GM19397 (cell line): Measurements from ENCODE around the gene SEZ6L2.
"Not testable (repeated sequence)": the region's sequence is repeated elsewhere in the genome, so short reads cannot be mapped to it uniquely, and the experiment has no call there.

Experiments used
- ATAC-seq: cut with Tn5 transposase; IDR thresholded peaks from one replicate; pipeline ENCODE4 v1.9.1; 2021; ENCODE audit warnings: mild to moderate bottlenecking, moderate library complexity; ENCODE audit not compliant: unreplicated experiment

SEZ6L2 gene

DNA sequence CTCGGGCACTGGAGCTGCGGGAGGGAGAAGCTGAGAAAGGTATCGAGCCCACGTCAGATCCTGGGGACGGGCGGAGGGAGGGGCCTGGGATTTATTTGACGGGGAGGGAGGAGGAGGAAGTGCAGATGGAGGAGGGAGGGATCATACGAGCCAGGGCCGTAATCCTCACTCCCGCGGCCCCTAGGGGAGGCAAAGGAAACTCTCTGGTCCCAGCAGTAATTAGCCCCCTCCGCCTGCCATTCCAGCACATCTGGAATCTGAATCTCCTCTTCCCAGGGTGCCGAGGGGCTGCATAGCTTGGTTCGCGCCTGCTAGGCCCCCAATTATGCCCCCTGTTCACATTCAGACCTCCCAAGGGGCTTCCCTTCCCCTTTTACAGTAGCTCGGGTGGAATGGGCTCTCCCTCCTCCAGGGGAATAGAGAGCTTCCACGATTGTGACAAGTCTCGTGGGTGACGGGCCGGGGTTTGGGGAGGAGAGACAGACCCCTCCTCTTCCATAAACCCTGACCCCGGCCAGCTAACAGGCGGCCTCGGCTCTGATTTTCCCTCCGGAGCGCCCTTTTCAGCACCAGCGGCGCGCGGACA lies at the start of gene SEZ6L2:
Gene SEZ6L2, minus strand, starts transcription at position 35 of the 586 bp plus-strand sequence. CDS start 531 bp downstream, outside the sequence.
- no peak for ATAC-seq

DNA sequence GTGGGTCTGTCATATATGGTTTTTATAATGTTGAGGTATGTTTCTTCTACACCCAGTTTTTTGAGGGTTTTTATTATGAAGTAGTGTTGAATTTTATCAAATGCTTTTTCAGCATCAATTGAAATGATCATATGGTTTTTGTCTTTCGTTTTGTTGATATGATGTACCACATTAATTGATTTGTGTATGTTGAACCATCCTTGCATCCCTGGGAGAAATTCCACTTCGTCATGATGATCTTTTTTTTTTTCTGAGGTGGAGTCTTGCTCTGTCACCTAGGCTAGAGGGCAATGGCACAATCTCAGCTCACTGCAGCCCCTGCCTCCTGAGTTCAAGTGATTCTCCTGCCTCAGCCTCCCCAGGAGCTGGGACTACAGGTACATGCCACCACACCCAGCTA lies 48.5 kb upstream of the SEZ6L2 start:
- ATAC-seq: no peak

DNA sequence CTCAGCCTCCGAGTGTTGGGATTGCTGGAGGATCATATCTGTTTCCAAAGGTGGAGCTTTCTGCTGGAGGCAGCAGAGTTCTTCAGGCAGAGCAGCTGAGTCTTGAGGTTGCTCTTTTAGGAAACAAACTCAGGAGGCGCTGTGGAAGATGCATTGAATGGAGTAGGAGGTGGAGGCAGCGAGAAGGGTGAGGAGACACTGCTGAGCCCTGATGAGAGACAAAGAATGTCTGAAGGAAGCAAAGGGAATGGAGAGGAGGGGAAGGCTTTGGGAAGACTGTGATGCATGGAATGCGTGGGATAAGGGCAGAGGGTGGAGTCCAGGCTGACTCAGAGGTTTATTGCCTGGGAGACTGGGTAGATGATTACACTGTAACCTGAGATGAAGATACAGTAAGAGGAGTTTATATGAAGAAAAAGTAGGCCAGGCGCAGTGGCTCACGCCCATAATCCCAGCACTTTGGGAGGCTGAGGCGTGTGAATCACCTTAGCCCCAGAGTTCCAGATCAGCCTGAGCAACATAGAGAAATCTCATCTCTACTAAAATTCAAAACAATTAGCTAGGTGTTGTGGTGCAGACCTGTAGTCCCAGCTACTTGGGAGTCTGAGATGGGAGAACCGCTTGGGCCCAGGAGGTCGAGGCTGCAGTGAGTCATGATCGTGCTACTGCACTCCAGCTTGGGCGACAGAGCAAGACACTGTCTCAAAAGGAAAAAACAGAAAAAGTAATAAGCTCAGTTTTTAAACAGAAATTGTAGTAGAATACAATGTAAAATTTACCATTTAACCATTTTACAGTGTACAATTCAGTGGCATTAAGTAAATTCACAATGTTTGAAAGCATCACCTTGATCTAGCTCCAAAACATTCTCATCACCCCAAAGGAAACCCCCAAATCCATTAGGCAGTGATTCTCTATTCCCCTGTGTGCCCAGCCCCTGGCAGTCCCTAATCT lies 44.8 kb upstream of the SEZ6L2 start:
- ATAC-seq: no peak

DNA sequence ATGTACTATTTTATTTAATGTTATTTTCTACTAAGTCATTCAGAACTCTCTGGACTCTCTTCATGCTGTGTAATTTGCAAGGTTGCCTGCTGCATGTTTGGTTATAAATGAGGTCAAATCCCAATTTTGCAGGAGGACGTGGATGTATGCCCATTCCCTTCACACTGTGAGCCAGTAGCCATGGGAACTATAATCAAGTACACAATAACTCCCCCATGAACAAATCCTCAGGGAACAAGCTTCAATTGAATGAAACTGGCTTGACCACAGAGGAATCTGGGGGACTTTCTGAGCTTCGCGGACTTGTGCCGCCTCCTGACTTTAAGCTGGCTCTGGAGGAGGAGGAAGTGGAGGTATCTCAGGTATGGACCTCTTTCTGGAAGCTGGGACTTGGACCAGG lies 41.3 kb upstream of the SEZ6L2 start:
- ATAC-seq: no peak

DNA sequence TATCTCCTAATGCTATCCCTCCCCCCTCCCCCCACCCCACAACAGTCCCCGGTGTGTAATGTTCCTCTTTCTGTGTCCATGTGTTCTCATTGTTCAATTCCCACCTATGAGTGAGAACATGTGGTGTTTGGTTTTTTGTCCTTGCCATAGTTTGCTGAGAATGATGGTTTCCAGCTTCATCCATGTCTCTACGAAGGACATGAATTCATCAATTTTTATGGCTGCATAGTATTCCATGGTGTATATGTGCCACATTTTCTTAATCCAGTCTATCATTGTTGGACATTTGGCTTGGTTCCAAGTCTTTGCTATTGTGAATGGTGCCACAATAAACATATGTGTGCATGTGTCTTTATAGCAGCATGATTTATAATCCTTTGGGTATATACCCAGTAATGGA lies 32.4 kb upstream of the SEZ6L2 start:
- not testable (repeated sequence) for ATAC-seq

DNA sequence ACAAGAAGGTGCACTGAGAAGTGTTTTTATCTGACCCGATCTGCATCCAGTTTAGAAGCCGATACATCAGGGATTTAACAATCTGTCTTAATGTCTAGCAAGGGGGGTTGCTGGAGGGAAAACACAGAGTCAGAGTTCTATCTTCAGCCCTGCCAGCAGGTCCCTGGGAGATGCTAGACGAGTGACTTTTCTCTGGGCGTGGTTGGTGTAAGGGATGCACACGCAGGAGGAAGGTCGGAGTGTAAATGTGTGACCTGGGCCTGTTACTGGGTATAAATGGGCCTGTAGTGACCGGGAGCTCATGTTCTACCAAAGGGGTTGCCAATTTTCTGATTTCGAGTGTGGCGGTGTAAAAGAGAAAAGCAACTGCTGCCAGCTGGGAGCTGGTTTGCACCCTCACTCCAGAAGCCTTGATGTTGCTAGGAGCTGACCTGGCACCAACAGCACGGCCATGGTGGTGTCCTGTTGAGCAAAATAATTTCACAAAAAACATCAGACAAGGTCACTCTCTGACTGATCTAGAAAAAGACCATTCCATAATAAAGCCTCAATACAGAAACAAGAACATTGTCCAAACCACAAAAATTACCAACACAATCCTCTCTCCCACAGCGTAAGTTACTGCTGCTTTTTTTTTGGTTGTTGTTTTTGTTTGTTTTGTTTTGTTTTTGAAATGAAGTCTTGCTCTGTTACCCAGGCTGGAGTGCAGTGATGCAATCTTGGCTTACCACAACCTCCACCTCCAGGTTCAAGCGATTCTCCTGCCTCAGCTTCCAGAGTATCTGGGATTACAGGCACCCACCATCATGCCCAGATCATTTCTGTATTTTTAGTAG lies 27.9 kb upstream of the SEZ6L2 start:
- no peak for ATAC-seq

DNA sequence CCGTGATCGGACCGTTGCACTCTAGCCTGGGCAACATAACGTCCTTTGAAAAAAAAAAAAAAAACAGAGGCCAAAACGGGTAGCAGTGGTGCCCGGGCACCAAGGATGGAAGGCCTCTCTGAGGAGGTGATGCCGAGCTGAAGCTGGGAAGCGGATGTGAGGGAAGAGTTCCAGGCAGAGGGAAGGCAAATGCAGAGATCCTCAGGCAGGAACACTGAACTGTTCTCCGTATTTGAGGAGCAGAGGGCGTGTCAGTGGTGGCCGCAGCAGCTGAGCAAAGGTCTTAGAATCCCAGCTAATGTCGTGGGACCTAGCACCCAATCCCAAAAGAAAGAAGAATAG lies 27.3 kb upstream of the SEZ6L2 start:
- ATAC-seq: no peak

DNA sequence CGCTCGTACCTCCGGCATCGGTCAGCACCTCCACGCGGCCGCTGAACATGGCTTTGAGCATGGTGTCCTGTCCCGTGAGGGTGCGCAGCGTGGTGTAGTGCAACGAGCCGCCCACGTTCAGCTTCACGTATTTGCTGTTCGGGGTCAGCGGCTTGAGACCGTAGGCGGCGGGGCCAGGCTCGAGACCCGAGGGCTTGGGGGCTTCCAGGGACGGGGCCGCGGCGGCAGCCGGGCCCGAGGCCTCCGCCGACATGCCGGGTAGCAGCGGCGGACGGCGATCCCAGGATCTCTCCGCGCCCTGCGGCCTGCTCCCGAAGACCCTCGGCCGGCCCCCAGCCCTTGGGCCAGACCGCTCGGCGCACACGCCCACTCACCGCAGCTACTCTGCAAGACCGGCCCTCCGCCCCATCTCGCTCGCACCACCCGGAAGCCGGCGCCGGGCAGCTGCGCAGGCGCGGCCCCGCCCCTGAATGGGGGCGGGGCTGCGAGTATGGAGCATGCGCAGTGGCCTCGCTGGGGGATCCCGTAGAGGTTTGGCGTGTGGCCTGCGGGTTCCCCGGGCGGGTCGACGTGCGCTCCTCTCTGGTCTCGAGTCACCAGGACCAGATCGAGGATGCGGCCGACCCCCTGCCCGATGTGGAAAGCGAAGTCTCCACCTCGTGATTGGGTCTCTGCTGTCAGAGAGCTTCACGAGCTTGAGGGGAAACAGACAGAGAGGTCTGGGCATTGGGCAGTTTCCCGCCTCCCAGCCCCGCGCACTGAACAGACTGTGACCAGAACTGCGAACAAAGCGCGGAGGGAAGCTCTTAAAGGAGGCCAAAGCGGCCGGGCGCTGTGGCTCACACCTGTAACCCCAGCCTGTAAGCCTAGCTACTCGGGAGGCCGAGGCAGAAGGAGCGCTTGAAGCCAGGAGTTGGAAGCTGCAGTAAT lies 26.7 kb upstream of the SEZ6L2 start, which contains the start of gene KCTD13:
Gene KCTD13, minus strand, starts transcription at position 446 of the 930 bp plus-strand sequence. Its CDS starts 193 bp downstream, at position 253.
- peak; percentile 90 for ATAC-seq

DNA sequence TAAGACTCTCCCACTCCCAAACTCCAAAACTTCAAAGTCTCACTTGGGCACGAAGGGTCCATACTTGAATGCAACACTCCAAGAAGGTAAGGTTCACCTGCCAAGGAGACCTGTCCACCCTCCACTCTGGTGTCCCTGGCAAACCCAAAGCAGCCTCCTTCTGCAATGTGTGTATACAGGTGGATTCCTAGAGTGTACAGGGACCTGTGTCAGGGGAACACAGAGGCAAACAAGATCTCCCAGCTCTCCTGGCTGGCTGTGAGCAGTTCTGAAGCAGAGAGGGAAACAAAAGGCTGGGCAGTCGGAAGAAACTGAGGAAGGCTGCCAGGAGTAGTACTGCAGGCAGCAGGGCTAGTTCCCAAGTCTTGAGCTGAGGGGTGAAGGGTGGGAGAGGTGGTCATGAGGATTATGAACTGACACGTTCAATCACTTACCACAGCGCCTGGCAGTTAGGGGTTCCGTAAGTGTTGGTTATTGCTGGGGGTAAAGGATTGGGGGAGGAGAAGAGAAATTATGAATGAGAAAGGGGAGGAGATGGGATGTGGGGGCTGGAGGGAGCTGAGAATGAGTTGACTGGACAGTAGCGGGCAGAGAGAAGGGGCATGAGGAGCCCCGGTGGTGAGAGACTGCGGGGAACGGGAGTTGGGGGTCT lies 25.9 kb upstream of the SEZ6L2 start:
- ATAC-seq: no peak

DNA sequence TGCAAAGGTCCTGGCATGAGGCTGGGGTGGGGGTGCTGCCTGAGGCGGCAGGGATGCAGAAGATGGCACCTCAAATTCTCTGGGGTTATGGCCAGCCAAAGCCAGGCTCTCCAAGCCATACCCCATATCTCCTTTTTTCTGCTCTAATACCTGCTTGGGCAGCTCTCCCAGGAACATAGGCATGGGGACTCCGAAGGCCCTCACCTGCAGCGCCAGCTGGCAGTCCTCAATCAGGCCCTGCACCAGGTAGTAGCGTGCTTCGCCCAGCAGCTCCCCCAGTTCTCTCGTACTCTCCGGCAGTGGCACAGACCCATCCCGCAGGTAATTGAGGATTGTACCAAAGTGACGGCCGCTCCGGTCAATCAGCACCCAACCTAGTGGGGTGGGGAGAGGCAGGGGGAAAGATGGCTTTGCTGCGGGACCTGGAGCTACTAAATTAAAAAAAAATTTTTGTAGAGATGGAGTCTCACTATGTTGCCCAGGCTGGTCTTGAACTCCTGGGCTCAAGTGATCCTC lies 23.7 kb upstream of the SEZ6L2 start:
- ATAC-seq: no peak

DNA sequence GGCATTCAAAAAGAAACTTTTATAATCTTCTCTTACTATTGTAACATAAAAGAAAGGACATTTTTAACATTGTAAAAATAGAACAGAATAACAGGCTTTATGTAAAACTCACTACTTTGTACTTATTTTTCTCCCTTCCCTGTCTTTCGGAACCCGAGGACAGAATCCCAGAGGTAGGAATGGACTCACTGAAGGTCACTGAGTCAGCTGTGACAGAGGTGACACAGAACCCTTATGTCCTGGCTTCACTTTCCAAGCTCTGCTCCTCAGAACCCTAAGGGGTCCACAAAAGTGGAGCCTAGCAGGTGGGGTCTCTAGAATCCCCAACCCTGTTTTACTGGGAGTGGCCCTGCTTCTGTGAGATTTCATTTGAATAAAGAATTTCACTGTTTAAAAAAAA lies 23.0 kb upstream of the SEZ6L2 start:
- no peak for ATAC-seq

DNA sequence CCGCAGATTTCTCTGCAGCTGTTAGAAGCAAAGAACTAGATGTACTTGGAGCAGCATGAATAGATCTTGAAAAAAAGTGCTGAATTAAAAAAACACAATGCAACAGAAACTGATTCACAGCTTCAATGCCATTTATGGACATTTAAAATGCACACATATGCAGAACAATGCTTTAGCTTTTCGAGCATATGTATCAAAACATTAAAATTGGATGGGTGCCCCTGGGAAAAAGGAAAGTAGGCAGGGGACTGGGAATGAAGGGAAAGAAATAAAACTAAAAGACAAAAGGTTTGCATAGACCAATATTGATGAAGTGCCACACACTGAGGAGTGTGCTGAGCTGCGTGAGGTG lies 21.7 kb upstream of the SEZ6L2 start:
- ATAC-seq: no peak

DNA sequence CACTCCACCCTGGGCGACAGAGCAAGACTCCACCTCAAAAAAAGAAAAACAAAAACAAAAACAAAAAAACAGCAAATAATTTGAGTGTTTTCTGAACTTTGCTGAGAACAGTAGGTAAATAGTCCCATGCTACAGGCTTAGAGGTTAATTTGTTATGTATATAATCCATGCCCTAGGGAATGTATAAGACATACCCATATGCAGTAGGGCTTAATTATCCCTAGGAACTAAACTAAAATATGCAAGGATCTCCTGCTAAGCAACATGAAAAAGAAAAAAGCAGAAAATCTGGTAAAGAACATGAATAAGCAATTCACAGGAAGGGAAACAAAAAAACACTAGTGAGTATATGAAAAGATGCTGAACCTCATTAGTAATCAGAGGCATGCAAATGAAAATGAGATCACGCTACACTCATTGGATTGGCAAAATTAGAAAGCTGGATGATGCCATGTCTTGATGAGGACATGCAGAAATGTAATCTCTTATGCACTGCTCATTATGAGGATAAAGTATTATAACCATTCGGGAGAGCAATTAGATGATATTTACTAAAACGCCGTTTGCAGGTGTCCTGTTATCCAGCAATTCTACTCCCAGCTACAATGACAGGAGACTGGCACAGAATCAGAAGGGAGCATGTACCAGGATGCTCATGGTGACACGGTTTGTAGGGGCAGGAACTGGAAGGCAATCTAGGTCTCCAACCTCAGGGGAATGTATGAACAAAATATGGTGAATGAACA lies 21.1 kb upstream of the SEZ6L2 start:
- ATAC-seq: no peak

DNA sequence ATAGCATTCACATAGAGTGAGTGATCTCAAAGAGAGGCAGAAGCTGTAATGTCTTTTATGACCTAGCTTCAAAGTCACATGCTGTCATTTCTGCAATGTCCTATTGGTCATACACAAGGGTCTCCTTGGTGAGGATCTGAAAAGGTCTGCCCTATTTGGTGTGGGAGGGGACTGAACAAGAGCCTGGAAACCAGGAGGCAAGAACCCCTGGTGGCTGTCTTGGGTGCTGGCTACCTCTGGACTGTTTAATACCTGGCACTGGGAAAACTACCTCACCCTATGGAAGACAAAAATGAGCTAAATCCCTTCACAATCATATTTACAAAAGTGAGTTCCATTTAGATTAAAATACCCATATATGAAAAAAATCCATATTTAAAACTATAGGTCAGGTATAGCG lies 17.6 kb upstream of the SEZ6L2 start:
- ATAC-seq: no peak

DNA sequence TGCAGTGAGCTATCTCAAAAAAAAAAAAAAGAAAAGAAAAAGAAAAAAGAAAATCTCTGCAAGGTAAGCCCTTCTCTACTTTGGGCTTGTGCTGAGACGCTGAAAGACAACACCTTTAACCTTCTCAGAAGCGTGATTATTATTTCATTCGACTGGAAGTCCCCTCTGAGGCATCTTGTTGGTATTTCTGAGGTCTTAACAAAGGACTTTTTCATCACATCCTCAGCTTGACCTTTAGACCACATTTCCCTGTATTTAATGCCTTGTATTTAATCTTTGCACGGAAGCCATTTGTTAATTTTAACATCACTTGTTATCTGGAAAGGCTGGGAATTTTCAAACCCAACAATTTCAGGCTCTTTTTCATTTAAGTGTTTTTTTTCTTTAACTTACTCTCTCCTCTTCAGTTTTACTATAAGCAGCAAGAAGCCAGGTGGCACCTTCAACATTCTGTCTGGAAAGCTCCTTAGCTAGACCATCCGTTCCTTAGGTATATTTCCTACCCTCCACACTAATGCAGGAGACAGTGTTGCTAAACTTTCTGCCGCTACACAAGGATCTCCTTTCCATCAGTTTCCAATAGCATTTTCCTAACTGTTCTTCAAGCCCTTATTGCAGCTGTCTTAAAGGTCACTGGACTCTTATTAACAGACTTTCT lies 16.4 kb upstream of the SEZ6L2 start:
- ATAC-seq: no peak

DNA sequence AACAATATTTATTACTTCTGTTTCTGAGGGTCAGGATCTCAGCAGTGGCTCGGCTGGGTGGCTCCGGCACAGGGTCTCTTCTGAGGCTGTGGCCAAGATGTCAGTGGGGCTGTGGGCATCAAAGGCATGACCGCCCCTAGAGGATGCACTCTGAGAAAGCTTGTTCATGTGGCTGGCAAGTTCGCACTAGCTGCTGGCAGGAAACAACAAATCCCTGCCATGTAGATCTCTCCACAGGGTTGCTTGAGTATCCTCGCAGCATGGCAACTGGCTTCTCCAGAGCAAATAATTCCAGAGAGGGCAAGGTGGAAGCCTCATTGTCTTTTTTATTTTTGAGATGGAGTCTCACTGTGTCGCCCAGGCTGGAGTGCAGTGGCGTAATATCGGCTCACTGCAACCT lies 14.2 kb upstream of the SEZ6L2 start:
- no peak for ATAC-seq

DNA sequence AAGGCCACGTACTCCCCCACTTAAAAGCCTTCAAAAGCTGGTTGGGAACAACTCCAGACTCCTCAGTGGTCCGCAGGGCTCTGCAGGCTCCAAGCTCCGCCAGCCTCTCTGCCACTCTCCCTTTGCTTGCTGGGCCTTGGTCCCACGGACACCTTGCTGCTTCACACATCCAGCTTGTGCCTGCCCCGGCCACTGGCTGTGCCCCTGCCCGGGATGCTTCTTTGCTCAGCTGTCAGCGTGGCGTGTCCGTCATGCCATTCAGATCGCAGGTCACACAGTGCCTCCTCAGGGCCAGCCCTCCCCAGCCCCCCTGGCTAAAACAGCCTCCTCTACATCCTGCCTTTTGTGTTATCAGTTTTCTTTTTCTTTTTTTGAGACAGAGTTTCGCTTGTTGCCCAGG lies 12.7 kb upstream of the SEZ6L2 start:
- ATAC-seq: no peak

DNA sequence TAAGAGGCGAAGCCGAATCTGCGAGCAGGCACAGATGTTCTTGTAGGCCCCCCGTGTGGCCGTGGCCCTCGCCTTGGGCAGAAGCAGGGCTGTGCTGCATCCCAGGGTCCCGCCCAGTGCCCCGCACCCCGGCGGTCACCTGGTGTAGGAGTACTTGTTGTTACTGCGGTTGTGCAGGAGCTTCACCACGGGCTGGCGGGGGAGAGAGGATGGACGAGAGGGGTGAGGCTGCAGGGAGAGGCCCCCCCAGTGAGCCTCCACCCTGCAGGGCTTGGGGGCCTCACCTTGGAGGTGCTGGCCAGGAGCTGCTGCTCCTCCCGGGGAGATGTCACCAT lies 12.3 kb upstream of the SEZ6L2 start:
- ATAC-seq: no peak
